22Rv1 (cell line): Measurements from ENCODE around the gene A4GNT.

Source experiments
- ZFX ChIP-seq: fragments of 450-650 bp; IDR thresholded peaks from 2 replicates; pipeline ENCODE4 v1.6.1; 2017; ENCODE audit warnings: antibody characterized with exemption, borderline replicate concordance
- TF ChIP-seq, protein P1 (sequence below): fragments of 450-650 bp; IDR thresholded peaks from 2 replicates; pipeline ENCODE4 v1.5.1; 2017; ENCODE audit warnings: mild to moderate bottlenecking

DNA sequence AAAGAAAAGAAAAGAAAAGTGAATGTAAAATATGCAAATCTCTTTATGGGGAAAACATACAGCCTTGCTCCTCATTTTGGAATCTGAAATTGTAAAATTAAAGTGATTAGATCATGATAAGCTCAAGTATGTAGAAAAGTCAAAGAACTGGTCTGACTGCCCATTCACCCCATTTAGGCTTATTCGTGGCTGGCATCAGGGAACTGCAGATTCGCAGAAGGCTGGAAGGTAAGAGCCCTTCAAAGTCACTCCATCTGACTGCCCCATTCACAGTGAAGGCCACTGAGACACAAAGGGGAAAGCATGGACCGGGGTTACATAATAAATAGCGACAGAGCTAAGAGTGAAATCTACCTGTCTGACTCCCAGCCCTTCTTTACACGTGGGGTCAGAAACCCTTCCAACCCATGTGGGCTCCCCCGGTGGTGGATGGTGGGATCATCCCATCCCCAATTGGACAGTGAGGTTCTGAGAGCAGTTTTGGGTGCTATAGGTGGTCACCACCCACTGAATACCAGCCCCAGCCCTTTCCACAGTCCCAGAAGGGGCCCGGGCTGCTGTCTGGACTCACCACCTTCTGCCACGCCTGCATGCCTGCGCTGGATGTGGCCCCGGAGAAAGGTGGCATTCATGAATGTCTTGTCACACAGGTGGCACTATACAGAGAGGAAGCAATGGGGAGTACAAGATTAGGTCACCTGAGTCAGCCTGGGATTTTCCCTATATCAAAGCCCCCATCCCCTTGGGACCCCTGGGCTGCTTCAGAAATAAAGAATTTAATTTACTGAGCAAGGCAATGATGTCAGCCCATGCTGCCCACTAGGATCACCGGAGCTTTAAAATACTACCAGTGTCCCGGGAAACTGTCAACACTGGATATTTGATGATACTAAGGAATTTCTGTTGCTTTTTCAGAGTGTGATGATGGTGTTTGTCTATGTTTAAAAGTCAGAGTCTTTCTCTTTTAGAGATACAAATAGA is 34.7 kb downstream of the A4GNT start:
- TF ChIP-seq, protein P1, sequence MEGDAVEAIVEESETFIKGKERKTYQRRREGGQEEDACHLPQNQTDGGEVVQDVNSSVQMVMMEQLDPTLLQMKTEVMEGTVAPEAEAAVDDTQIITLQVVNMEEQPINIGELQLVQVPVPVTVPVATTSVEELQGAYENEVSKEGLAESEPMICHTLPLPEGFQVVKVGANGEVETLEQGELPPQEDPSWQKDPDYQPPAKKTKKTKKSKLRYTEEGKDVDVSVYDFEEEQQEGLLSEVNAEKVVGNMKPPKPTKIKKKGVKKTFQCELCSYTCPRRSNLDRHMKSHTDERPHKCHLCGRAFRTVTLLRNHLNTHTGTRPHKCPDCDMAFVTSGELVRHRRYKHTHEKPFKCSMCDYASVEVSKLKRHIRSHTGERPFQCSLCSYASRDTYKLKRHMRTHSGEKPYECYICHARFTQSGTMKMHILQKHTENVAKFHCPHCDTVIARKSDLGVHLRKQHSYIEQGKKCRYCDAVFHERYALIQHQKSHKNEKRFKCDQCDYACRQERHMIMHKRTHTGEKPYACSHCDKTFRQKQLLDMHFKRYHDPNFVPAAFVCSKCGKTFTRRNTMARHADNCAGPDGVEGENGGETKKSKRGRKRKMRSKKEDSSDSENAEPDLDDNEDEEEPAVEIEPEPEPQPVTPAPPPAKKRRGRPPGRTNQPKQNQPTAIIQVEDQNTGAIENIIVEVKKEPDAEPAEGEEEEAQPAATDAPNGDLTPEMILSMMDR: peak; percentile 25
- TF ChIP-seq ZFX: no peak
